ENCODE measurements around the gene JPH2.
A peak's percentile ranks its signal among the peaks of the same experiment; 100 is the strongest.
"Not testable (repeated sequence)": the region's sequence is repeated elsewhere in the genome, so short reads cannot be mapped to it uniquely, and the experiment has no call there.

JPH2 gene

DNA sequence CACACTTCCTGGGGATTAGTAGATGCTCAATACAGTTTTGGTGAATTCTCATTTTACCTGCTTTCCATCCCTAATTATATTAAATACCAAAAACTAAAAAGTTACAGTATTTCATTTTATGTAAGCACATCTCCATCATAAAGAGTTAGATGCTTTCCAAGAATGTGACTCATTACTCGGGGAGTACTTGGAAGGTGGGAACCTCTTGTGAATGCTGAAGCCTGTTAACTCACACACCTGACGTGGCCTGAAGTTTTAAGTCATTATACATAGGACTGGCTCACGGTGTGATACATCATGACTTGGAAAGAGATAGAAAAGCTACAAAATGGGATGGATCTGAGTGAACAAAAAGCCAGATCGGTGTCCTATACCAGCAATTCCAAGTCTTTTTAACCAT is 25.8 kb upstream of the JPH2 start:
- H3K27ac ChIP-seq = peak overlapping the region; percentile 17
- peak; percentile 85 for DNase-seq (ENCODE audit: low read depth, low spot score)

DNA sequence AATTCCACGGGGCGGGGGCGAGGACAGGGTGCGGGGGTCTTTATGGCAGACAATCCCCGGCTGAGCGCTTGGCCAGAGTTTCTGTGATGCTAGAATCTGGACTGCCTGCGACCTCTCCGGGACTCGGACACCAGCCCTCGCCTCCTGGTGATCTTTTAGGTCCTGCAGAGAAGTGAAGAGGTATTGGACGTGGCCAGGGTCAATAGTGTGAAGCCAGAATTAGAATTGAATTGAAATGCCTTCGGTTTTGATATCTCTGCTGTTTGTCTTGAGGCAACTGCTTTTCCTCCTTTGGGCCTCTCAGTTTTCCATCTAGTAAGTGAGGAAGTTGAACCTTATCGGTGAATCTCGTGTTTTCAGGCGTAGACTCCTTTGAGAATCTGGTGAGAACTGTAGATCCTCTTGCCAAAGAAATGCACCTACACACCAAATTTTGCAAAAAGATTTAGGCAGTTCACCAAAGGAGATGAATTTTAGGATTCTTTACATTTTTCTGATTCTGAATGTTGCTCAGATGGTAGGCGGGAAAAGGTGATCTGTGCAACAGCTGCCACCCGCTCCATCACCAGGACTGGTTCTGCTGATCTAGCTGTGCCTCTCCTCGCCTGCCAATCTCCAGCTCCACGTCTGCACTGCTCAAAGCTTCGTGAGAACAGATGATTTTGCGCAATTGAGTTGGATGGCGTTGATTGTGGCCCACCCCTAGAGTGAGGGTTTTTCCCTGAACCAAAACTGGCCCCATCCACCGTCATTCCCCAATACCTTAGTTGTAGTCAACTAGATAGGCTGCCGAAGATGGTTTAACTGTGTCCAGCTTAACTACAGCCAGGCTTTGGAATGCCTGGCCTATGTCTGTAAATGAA is 24.4 kb upstream of the JPH2 start:
- DNase-seq (ENCODE audit: low read depth, low spot score) = no peak
- peak overlapping the region; percentile 94 for H3K27ac ChIP-seq

DNA sequence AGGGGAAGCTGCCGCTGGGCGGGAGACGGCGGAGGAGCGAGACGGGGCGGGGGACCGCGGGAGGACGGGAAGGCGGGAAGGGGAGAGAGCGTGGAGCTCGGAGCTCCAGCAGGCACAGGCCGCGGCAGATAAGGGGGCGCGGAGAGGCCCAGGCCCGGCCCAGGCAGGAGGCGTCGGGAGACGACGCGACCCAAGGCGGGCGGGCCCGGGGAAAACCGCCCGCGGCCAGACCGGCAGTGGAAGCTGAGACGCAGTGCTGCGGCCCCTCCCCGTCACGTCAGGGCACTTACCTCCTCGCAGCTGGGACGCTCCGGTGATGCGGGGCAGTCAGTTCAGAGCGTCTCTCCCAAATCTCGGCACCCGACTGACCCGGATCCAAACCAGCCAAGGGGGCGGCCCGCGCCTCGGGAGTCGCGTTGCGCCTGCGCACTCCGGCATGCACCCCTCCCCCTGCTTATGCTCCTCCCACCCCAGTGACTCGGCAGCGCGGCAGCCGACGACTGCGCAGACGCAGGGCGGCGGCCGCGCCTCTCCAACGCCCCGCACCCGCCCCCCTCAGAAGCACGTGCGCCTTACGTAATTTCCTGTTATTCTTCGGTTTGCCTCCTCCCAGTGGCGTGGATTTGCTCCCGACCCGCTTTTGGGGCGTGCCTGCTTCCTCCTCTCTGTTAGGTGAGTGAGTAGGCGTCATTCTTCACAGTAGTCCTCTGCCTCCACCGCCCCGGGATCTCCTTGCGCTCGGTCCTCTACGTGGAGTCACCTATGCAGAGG is 23.6 kb upstream of the JPH2 start, which contains the start of gene OSER1:
Gene OSER1 (minus strand): TSS at position 366 of the 771 bp plus-strand sequence. CDS start 3,814 bp downstream, outside the sequence.
- peak; percentile 90 for DNase-seq (ENCODE audit: low read depth, low spot score)
- H3K27ac ChIP-seq = peak within 1 kb of the TSS; percentile 94

DNA sequence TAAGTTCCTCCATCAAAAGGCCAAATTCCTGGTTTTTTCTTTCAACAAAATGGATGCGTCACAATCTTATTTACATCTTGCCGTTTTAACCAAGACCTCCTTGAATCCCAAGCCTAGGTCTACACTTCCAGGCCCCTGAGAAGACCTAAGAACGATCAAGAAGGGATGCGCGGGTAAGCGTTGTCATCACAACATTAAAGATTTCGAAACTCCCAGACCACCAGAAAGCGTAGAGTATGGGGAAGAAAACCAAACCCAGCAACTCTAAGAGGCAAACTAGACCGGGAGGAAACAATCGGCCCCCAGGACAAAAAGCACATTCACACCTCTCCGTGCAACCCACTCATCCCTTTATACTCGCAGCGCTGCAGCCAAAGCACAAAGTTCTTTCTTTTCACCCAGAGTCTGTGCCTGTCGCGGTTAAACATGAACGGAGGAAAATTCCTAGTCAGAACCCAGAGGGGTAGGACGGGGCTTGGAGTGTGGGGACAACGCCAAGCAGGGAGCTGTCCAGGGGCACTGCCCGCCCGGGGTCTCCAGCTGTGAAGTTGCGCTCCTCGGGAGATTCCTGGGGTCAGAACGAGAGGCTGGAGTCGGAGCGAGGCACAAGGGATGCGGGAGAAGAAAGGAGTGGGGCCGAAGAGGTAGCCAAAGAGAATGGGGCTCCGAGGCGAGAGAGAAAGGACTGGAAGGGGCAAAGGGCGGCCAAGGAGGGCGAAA is 22.9 kb upstream of the JPH2 start:
- no peak for DNase-seq (ENCODE audit: low read depth, low spot score)
- peak overlapping the region; percentile 94 for H3K27ac ChIP-seq

DNA sequence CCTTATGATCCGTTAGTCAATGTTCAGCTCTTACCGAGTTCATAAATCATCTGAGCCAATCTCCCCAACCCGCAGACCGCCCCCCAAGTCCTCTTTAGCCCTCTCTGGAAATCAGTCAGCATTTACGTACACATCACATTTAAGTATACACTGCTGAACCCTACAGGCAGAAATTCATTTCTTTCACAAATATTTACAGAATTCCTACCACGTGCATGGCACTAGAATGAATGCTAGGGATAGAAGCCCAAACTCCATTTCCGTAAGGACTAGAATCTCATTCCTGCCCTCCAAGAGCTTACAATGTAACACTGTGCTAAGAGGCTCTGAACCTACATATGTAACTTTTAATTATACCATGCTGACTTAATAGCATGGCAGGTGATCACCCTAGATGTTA is 21.8 kb upstream of the JPH2 start:
- peak overlapping the region; percentile 94 for H3K27ac ChIP-seq

DNA sequence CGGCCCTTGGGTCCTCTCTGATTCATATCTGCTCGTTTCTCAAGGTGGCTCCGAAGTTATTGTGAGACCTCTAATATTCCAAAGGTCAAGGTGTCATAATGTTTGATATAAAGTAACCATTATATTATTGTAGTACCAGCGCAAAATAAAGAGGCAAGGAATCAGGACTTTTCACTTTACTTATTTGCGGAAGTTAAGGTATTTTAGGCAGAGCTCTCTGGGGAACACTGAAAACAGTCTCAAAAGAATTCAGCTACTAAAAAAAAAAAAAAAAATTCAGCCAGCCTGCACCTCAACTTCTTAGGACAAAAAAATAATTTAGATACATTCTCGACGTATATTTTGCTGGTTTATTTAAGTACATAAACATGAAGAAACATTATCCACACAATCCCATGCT is 21.2 kb upstream of the JPH2 start:
- H3K27ac ChIP-seq = no peak overlapping the region
- DNase-seq (ENCODE audit: low read depth, low spot score) = no peak

More for the DNA sequence above, 21.8 kb upstream of the JPH2 start:
- DNase-seq (ENCODE audit: low read depth, low spot score) = no peak

DNA sequence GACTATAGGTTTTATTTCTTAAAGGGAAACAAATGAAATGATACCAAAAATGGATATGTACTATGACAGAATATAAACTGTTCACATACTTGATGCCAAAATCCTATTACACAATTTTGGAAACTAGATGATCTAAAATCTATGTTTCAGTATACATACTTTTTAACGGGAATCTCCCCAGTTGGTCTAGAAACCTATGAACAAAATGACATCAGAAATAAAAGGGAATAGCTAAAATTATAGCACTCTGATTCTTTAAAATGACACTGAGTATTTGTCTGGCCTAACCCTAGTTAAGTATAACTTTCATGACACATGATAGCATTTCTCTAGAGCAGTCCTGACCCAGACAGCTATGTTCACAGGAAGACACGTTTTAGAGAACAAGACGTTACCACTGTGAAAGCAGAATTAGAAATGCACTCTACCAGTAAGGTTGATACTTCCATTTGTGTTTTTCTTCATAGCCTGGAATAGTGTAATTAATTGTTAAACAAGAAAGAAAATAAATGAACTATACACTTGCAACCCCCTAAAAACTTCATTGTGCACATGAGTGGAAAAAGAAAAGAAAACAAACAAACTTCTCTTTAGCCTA is 20.2 kb upstream of the JPH2 start:
- no peak for DNase-seq (ENCODE audit: low read depth, low spot score)
- H3K27ac ChIP-seq = no peak overlapping the region

DNA sequence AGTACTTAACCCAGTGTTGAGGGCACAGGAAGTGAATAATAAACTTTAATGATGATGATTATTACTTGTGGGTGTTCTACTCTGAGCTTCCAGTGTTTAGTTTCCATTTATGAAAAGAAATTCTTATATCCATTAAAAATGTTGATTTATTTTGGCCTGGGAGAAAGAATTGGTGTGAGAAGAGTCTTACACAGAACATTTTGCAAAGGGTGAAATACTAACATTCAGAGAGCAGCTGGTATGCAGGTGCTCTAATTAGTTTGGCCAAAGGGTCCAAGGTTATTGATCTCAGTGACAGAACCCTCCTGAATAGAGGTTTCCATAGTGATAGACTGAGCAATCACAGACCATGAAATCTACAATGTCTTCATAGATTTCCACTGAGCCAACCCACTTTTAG is 19.1 kb upstream of the JPH2 start:
- peak overlapping the region; percentile 77 for H3K27ac ChIP-seq
- DNase-seq (ENCODE audit: low read depth, low spot score) = no peak

DNA sequence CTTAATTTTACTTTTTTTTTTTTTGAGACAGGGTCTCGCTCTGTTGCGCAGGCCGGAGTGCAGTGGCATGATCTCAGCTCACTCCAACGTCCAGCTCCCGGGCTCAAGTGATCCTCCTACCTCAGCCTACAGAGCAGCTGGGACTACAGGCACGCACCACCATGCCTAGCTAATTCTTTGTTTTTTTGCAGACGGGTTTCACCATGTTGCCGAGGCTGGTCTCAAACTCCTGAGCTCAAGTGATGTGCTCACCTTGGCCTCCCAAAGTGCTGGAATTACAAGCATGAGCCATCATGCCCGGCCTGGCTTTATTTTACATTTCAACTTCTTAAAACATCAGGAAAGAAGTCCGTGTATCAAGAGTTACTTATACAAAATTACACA is 17.8 kb upstream of the JPH2 start:
- no peak for DNase-seq (ENCODE audit: low read depth, low spot score)
- peak overlapping the region; percentile 77 for H3K27ac ChIP-seq

DNA sequence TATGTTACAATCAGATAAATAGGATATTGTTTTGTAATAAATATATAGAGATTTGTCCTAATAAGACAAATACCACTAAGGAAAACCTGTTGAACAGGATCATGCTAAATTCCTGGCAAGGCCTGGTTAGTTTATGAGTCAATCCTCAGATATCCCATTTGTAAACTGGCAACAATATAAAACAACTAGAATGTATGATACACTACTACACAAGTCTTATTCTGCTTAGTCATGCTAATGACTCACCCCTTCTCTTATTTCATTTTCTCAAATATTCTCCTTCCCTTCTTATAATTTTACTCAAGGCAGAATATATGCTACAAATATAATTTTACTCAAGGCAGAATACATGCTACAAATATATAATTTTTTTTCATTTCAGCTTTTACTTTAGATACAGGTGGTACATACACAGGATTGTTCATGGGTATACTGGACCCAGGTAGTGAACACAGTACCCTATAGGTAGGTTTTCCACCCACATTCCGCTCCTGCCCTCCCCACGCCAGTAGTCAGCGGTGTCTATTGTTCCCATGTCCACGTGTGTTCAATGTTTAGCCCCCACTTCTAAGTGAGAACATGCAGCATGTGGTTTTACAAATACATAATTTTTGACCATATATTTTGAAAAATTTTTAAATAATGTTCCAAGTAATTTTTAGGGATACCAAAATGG is 17.3 kb upstream of the JPH2 start:
- peak; percentile 91 for DNase-seq (ENCODE audit: low read depth, low spot score)
- H3K27ac ChIP-seq = peak overlapping the region; percentile 77

DNA sequence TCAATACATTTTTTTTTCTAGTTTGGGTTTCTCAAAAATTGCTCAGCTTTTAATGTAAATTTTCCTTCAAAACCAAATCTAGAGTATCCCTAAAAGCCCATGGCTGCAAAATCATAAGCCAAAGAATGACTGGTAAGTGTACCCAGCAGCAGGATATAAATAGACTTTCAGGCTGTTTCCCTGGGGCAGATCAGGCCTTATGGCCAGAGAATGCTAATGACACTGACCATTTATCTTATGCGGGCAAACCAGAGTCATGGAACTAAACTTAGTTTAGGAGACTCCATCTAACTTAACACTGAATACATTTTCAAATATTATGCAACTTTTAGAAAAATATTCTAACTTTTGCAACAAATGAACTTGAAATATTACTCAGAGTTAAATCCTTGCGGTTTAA is 16.2 kb upstream of the JPH2 start:
- H3K27ac ChIP-seq = peak overlapping the region; percentile 77
- DNase-seq (ENCODE audit: low read depth, low spot score) = no peak

DNA sequence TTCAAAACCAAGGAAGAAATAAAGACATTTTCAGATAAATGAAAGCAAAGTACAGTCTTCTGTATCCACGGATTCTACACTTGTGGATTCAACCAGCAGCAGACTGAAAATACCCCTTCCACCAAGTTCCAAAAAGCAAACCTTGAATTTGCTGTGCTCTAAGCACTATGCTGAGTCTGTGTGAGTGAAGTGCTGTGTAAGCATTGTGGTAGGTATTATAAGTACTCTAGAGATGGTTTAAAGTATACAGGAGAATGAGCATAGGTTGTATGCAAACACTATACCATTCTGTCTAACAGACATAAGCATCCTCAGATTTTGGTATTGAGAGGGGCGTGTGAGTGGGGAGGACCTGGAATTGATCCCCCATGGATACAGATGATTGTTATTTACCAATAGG is 14.0 kb upstream of the JPH2 start:
- DNase-seq (ENCODE audit: low read depth, low spot score) = no peak
- H3K27ac ChIP-seq = no peak overlapping the region

DNA sequence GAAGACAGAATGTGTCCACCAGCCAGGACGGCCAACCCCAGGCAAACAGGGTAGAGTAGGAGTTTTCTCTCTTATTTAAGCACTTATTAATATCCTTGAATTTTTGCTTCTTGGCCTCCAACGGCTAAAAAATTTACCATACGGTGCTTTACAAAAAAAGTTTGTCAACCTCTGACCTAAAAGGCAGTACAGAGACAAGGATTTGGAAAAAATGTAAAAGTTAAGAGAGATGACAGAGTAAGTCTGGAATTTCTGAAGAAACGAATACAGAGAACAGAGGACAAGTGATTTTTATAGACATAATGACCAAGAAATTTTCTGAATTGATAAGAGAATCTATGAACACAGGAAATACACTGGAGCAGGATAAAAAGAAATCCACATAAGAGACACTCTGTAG is 13.4 kb upstream of the JPH2 start:
- no peak overlapping the region for H3K27ac ChIP-seq
- DNase-seq (ENCODE audit: low read depth, low spot score) = no peak

DNA sequence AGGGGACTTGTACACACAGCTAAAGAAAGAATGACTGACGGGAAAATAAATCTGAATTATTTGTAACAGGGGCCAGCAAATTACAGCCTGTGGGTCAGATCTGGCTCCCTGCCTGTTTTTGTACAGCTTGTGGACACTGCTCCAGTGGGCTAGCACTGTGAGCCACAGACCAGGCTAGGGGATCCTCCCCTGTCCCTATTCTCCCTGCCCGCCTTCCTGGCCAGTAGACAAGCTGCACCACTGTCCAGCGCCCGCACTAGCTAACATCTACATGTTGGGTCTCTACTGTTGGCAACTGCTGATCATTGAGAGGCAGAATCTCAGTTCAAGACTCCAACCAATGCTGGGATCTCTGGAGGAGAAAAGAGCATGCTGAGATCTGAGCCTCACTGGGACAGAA is 12.9 kb upstream of the JPH2 start:
- DNase-seq (ENCODE audit: low read depth, low spot score) = no peak
- no peak overlapping the region for H3K27ac ChIP-seq

DNA sequence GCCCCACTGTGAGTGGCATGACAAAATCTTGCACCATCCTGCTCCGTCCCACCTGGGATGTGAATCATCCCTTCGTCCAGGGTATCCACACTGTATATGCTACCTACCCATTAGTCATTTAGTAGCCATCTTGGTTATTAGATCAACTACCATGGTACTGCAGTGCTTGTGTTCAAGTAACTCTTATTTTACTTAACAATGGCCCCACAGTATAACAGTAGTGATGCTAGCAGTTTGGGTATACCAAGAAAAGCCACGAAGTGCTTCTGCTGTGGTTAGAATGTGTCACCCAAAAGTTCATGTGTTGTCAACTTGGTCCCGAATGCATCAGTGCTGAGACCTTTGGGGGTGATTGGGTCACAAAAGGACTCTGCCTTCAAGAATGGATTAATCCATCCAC is 11.9 kb upstream of the JPH2 start:
- no peak overlapping the region for H3K27ac ChIP-seq
- DNase-seq (ENCODE audit: low read depth, low spot score) = no peak

DNA sequence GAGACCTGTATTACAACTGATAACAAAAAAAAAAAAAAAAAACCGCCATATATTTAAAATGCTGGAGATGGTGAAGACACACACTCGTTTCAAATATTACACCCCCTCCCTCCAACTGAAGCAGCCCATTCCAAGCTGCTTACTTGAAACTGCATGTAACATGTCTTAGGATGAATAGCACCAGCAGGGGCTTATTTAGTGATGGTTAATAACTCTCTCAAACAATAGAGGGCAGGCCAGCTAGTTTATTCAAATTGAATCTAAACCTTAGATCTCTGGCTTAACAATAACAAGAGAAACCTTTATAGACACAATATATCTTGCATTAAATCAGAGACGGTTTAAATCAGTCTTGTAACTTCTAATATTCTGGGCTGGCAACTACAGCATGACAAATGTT is 9.3 kb upstream of the JPH2 start:
- no peak overlapping the region for H3K27ac ChIP-seq
- no peak for DNase-seq (ENCODE audit: low read depth, low spot score)

DNA sequence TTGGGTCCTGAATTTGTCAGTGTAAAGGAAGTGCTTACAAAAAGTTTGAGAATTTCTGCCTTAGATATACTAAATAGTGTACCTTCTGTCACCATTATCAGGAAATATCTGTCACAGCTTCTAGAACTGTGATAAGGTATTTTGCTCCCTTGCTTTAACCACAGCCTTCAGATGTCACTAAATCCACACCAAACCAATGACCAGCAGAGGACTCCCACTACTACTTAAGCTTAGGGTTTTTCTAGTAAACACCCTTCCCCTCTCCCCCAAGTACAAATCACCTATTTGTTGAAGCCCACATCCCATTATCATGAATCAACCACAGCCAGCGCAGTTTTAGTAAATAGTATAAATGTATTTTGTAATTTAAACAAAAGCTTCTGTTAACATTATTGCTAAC is 8.6 kb upstream of the JPH2 start:
- DNase-seq (ENCODE audit: low read depth, low spot score) = no peak
- no peak overlapping the region for H3K27ac ChIP-seq

DNA sequence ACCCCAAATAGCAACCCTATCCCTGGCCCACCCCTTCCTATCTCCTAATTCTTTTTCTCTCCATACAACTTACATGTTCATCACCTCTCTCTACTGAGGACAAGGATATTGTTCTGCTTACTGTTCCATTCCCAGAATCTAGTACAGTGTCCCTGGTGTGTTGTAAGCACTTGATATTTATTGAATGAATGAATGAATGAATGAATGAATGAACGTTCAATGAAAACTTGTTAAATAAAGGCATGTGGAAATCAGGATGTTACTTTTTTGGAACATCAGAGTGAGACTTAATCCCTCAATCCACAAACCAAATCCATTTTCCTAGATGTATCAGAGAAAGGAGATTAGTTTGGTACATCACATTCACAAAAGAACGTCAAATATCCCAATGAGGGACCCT is 6.8 kb upstream of the JPH2 start:
- no peak overlapping the region for H3K27ac ChIP-seq
- no peak for DNase-seq (ENCODE audit: low read depth, low spot score)

DNA sequence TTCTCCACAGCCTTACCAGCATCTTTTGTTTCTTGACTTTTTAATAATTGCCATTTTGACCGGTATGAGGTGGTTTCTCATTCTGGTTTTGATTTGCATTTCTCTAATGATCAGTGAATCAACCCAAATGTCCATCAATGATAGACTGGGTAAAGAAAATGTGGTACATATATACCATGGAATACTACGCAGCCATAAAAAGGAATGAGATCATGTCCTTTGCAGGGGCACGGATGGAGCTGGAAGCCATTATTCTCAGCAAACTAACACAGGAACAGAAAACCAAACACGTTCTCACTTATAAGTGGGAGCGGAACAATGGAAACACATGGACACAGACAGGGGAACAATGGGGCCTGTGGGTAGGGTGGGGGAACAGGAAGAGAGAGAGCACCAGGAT is 4.7 kb upstream of the JPH2 start:
- H3K27ac ChIP-seq; DNase-seq (ENCODE audit: low read depth, low spot score): not testable (repeated sequence)
